A673 (cell line): ENCODE data around the gene TESK2.

Experiments
- EZH2 ChIP-seq: fragments of 200-600 bp; sonication (generic); IDR thresholded peaks from 2 replicates; pipeline ENCODE4 v1.6.1; 2017; ENCODE audit warnings: borderline replicate concordance, low read depth, mild to moderate bottlenecking, mixed read lengths, antibody characterized with exemption, low read length; ENCODE audit not compliant: poor library complexity, severe bottlenecking
- TF ChIP-seq, protein P1 (sequence below): fragments of 300-800, 200-600 bp; sonication (generic); conservative IDR thresholded peaks from 2 replicates; pipeline ENCODE4 v1.5.1; 2017; ENCODE audit warnings: low read depth, mild to moderate bottlenecking, antibody characterized with exemption, low read length, moderate library complexity, mixed read lengths

DNA sequence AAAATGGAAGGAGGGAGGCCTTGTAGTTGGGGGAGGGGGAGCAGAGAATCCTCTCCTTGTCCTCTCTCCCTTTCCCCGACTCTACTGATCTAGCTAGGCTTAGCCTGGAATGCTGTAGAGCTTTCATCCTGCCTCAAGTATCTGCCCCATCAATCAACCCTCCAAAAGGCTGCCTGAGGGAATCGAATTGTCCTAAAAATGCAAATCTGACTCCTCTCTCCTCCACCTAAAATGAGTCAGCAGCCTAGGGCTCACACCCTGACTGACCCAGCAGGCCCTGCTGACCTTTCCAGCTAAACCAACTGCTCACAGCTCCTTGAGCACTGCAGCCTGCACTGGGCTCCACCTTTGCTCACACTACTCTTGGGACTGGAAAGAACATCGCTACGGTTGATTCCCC, 161.5 kb downstream of the TESK2 start:
- TF ChIP-seq, protein P1, sequence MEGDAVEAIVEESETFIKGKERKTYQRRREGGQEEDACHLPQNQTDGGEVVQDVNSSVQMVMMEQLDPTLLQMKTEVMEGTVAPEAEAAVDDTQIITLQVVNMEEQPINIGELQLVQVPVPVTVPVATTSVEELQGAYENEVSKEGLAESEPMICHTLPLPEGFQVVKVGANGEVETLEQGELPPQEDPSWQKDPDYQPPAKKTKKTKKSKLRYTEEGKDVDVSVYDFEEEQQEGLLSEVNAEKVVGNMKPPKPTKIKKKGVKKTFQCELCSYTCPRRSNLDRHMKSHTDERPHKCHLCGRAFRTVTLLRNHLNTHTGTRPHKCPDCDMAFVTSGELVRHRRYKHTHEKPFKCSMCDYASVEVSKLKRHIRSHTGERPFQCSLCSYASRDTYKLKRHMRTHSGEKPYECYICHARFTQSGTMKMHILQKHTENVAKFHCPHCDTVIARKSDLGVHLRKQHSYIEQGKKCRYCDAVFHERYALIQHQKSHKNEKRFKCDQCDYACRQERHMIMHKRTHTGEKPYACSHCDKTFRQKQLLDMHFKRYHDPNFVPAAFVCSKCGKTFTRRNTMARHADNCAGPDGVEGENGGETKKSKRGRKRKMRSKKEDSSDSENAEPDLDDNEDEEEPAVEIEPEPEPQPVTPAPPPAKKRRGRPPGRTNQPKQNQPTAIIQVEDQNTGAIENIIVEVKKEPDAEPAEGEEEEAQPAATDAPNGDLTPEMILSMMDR: no peak
- no peak for TF ChIP-seq EZH2
